ENCODE measurements around the gene KIF5A. TPM values are rescaled to one million over a fixed set of nuclear protein-coding genes. Genes with fewer than 3 reads are reported as not detected.

Gene KIF5A
- total and polyA plus RNA-seq, 3 donors from 2014 or later, result 6.8 to 9.1 (median 8.4) TPM

DNA sequence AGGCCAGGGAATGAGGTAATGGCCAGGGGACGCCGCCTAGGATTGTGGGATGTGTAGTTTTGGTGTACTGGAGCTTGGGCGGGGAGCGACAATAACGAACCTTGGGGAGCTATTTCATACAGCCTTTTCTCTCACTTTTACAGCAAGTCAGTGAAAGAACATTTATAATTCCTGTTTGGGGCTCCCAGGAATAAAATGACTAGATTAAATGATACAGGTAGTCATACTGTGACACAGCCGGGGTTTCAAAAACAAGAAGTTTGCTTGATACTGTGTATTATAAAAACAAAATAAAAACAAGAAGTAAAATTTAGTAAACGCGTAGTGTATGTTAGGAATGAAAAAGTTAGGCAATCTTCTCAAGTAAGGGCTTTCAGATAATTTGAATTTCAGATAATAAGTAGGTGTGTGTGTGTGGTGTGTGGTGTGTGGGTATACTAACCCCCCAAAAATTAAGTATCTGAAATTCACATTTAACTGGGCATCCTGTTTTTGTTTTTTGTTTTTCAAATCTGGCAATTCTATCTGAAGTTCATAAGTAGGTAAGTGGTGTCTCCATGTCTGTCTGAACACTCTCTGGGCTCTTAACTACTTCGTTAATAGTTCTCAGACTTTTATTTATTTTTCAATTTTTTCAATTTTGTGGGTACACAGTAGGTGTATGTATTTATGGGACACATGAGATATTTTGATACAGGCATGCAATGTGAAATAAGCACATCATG lies 2.4 kb upstream of the KIF5A start:
- H3K9me3 ChIP-seq, result no peaks in the 10 kb centered on the region
- peaks cover 15% of the 10 kb centered on the region for H3K4me1 ChIP-seq
- WGBS, 2 donors, result 17 to 20% methylated on average over 9 of the region's 9 CpGs
- DNase-seq, result no peak
- intact Hi-C loops (cut with DNase I; ENCODE audit: low total_unique reads), result no loop called here
- H3K27ac ChIP-seq, result no peak overlapping the region
- peak overlapping the region; percentile 79 to 94 for H3K4me3 ChIP-seq
- H3K27me3 ChIP-seq, result no peaks in the 10 kb centered on the region
- no peak for TF ChIP-seq POLR2A (IDR thresholded peaks at IDR 0.05)
- TF ChIP-seq, protein P1, sequence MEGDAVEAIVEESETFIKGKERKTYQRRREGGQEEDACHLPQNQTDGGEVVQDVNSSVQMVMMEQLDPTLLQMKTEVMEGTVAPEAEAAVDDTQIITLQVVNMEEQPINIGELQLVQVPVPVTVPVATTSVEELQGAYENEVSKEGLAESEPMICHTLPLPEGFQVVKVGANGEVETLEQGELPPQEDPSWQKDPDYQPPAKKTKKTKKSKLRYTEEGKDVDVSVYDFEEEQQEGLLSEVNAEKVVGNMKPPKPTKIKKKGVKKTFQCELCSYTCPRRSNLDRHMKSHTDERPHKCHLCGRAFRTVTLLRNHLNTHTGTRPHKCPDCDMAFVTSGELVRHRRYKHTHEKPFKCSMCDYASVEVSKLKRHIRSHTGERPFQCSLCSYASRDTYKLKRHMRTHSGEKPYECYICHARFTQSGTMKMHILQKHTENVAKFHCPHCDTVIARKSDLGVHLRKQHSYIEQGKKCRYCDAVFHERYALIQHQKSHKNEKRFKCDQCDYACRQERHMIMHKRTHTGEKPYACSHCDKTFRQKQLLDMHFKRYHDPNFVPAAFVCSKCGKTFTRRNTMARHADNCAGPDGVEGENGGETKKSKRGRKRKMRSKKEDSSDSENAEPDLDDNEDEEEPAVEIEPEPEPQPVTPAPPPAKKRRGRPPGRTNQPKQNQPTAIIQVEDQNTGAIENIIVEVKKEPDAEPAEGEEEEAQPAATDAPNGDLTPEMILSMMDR (IDR thresholded peaks at IDR 0.05), result no peak
- H3K36me3 ChIP-seq (ENCODE audit: low read depth, missing control alignments), result no peaks in the 10 kb centered on the region

DNA sequence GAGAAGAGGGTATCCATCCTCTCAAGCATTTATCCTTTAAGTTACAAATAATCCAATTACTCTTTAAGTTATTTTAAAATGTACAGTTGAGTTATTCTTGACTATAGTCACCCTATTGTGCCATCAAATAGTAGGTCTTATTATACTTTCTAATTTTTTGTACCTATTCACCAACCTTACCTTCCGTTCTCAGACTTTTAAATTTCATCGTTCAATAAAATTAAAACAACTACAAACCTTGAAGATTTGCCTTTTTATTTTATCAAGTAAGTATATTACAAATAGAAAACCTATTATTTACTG lies 1.9 kb upstream of the KIF5A start:
- intact Hi-C loops (cut with DNase I; ENCODE audit: low total_unique reads), result no loop called here
- 84 to 89% methylated on average over 2 of the region's 2 CpGs for WGBS, 2 donors
- TF ChIP-seq, protein P1 (IDR thresholded peaks at IDR 0.05), result no peak
- no peak for TF ChIP-seq POLR2A (IDR thresholded peaks at IDR 0.05)
- no peaks in the 10 kb centered on the region for H3K36me3 ChIP-seq (ENCODE audit: low read depth, missing control alignments)
- H3K27ac ChIP-seq, result no peak overlapping the region
- no peaks in the 10 kb centered on the region for H3K27me3 ChIP-seq
- no peaks in the 10 kb centered on the region for H3K9me3 ChIP-seq
- H3K4me3 ChIP-seq, result no peak overlapping the region
- peaks cover 15% of the 10 kb centered on the region for H3K4me1 ChIP-seq
- DNase-seq, result no peak

DNA sequence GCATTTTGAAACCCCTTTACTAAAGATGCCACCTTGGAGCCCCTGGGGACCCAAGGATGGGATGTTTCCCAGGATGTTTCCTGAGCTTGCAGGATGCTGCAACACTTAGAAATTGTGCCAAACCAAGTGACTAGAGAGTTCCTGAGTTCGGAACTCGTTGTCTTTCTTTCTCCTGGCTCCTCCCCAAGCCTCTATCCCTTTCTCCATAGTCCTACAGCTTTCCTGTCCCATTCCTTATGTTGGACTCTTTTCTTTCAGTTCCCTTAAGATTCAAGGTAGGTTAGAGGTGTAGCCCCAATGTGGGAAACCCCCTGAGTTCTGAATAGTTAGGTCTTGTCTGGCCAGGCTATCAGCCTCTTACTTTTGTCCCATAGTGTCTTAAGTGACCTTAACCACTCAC lies 1.4 kb upstream of the KIF5A start:
- H3K27me3 ChIP-seq, result no peaks in the 10 kb centered on the region
- no peaks in the 10 kb centered on the region for H3K9me3 ChIP-seq
- H3K4me3 ChIP-seq, result no peak overlapping the region
- 24 to 38% methylated on average over 2 of the region's 2 CpGs for WGBS, 2 donors
- TF ChIP-seq POLR2A (IDR thresholded peaks at IDR 0.05), result no peak
- TF ChIP-seq, protein P1 (IDR thresholded peaks at IDR 0.05), result no peak
- no peak overlapping the region for H3K27ac ChIP-seq
- intact Hi-C loops (cut with DNase I; ENCODE audit: low total_unique reads), result no loop called here
- DNase-seq, result no peak
- peaks cover 15% of the 10 kb centered on the region for H3K4me1 ChIP-seq
- H3K36me3 ChIP-seq (ENCODE audit: low read depth, missing control alignments), result no peaks in the 10 kb centered on the region

DNA sequence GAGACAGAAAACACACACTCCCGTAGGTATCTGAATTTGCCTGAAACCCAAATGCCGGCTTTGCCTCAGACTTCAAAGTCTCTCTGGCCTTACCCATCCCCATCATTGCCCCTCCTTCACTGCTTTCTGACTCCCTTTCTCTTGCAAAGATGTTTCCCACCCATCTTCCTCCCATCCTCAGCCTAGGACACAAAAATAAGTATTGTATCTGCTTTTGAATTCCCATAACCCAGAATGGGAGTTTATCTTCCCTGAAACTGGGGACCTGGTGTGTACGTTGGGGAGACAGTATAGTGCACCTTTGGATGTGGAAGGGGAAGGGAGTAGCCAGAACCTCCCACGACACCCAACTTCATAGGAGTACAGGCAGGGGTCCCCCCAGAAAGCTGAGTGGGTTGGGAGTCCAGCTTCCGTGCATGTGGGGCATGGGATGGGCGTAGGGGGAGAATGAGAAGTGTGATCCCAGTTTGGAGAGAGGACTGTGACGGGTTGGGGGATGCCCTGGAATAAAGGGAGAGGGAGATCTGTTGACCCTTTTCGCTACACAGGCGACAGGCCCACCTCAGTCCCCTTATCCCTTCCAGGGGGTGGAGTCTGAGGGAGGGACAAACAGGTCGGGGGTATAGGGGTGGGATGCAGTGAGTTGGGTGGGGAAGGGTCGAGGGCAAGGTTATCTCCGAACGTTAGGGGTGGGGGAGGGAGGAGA lies 488 bp upstream of the KIF5A start:
- Histone ChIP-seq H3K36me3 (ENCODE audit: low read depth, missing control alignments) (no peaks in the 10 kb centered on the region), H3K4me1 (peaks cover 15% of the 10 kb centered on the region), H3K27me3 (no peaks in the 10 kb centered on the region), H3K27ac (no peak overlapping the region), H3K9me3 (no peaks in the 10 kb centered on the region), H3K4me3 (peak overlapping the region; percentile 41 to 50)
- TF ChIP-seq, protein P1 (IDR thresholded peaks at IDR 0.05), result no peak
- TF ChIP-seq POLR2A (IDR thresholded peaks at IDR 0.05), result no peak
- intact Hi-C loops (cut with DNase I; ENCODE audit: low total_unique reads), result no loop called here
- DNase-seq, result no peak
- 22 to 26% methylated on average over 13 of the region's 13 CpGs for WGBS, 2 donors
